ENCODE results near the gene KIF26A.

- TF ChIP-seq YY1 (IDR thresholded peaks at IDR 0.05; ENCODE audit: low read depth), result no peak
- TF ChIP-seq RAD21 (IDR thresholded peaks at IDR 0.05; ENCODE audit: low read depth), result no peak
- no peak for TF ChIP-seq USF1 (IDR thresholded peaks at IDR 0.05)
- TF ChIP-seq CREB1 (IDR thresholded peaks at IDR 0.05; ENCODE audit: low read depth), result no peak
- TF ChIP-seq NFIC (IDR thresholded peaks at IDR 0.05), result no peak
- TF ChIP-seq FOXM1 (IDR thresholded peaks at IDR 0.05; ENCODE audit: borderline replicate concordance, low read depth), result no peak
- no peak for TF ChIP-seq REST (IDR thresholded peaks at IDR 0.05; ENCODE audit: low read depth)
These were observed 8.4 kb downstream of the KIF26A start for GRCh38 chr14:104146651-104147345.

Measured in Ishikawa (cell line).